Stomach (tissue), 4 donors: ENCODE data around the gene ALG6.

ENCODE experiments used
- CTCF ChIP-seq, 7 experiments: fragments of 450-650 bp in 4 of 7; fragments of 200-600 bp in 3 of 7; sonication (generic) in 3 of 7; IDR thresholded peaks; one replicate each; pipeline ENCODE4 v1.5.1; 2016 to 2019; ENCODE audit warnings: antibody characterized with exemption in 7 of 7, control low read depth in 2 of 7, mild to moderate bottlenecking in 1 of 7
- POLR2A ChIP-seq, 4 donors: fragments of 450-650 bp; IDR thresholded peaks; one replicate each; pipeline ENCODE4 v1.6.1; 2016; ENCODE audit warnings: antibody characterized with exemption in 4 of 4, control low read depth in 2 of 4, mild to moderate bottlenecking in 1 of 4, moderate library complexity in 1 of 4

- TF ChIP-seq CTCF (IDR thresholded peaks at IDR 0.05), result no peak
- TF ChIP-seq POLR2A (IDR thresholded peaks at IDR 0.05), result no peak
Observed at GRCh38 chr1:63401945-63402344, 34.5 kb downstream of the ALG6 start.
